Hepatocyte (in vitro differentiated cells): ENCODE data around the gene TNFRSF12A.

Experiments used
- CTCF ChIP-seq: fragments of 200-600 bp; sonication (generic); IDR thresholded peaks from 2 replicates; pipeline ENCODE4 v1.5.1; 2016; ENCODE audit warnings: antibody characterized with exemption, mild to moderate bottlenecking; ENCODE audit not compliant: poor library complexity
- EZH2phosphoT487 ChIP-seq: fragments of 200-600 bp; sonication (generic); IDR thresholded peaks from one replicate; pipeline ENCODE4 v1.6.1; 2018; ENCODE audit warnings: antibody characterized with exemption, mild to moderate bottlenecking, low read depth, moderate library complexity; ENCODE audit not compliant: unreplicated experiment, severe bottlenecking

GRCh38 chr16:3060339-3061127 lies 40.4 kb downstream of the TNFRSF12A start:
- no peak for TF ChIP-seq CTCF
- TF ChIP-seq EZH2phosphoT487: no peak
